ENCODE results near the gene DEPDC4. TPM values are rescaled to one million over a fixed set of nuclear protein-coding genes. Genes with fewer than 3 reads are reported as not detected.

The DEPDC4 gene
- total RNA-seq, 1 experiment from 2014 or later: 4.2 TPM

DNA sequence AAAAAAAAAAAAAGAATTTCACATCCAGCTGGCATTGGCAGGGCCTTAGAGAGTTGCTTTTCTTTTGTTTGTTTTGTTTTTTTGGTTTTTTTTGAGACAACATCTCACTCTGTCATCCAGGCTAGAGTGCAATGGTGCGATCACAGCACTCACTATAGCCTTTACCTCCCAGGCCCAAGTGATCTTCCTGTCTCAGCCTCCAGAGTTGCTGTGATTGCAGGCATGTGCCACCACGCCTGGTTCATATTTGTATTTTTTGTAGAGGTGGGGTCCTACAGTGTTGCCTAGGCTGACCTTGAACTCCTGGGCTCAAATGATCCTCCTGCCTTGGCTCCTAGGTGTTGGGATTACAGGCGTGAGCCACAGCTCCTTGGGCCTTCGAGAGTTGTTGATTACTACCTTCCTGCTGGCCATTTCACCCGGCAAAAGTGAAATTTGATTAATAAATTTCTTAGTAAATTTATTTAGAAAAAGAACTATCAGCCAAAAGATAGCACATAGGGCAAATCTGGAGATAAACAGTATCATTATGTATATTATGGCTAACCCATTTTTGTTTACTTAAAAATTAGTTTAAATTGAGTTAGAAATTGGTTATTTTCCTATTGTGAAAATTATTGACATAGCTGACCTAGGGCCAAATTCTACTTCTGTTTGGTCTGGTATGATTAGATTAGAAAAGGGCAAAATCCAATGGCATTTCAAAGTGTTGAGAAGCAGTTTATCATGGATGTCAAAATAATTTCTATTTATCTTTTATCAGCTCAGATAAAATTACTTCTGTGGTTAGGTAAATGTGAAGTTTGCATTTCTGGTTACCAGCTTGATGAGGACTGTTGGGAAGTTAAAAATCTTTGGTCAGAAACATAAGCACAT lies 53.6 kb downstream of the DEPDC4 start:
- DNase-seq: no peak
- Histone ChIP-seq H3K27ac (no peak overlapping the region), H3K36me3 (peaks cover 14% of the 10 kb centered on the region), H3K4me1 (no peaks in the 10 kb centered on the region), H3K4me3 (no peak overlapping the region), H3K9me3 (replicated peaks) (no peaks in the 10 kb centered on the region), H3K27me3 (no peaks in the 10 kb centered on the region)

DNA sequence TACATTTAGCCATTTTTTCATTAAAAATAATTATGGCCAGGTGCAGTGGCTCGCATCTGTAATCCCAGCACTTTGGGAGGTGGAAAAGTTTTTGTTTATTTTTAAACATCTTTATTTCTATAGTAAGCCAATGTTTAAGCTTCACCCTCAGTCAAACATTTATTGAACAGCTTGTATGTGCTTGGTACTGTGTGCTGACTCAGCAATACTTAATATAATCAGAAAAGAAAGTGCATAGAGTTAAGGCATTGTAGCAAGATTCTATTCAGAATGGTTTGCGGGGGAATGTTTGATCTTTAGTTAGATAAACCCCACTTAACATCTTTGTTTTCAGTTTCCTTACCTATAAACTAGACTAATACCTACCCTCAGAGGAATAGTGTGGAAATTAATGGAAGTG lies 55.2 kb downstream of the DEPDC4 start:
- Histone ChIP-seq H3K27me3 (no peaks in the 10 kb centered on the region), H3K4me3 (no peak overlapping the region), H3K9me3 (replicated peaks) (no peaks in the 10 kb centered on the region), H3K36me3 (peaks cover 16% of the 10 kb centered on the region; the same call in 1 of the 2 replicates), H3K4me1 (no peaks in the 10 kb centered on the region), H3K27ac (no peak overlapping the region)
- no peak for DNase-seq

DNA sequence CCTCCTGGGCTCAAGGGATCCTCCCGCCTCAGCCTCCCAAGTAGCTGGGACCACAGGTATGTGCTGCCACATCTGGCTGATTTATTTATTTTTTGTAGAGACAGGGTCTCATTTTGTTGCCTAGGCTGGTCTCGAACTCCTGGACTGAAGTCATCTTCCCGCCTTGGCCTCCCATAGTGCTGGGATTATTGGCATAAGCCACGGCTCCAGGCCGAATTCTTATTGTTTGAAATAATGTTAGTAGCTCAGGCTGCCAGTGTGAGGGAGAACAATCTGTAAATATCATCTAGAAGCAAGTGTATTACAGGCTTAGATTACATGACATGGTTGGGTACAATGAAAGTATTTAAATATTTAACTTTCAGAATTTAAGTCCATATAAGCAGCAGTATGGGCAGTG lies 58.0 kb downstream of the DEPDC4 start:
- no peak for DNase-seq
- Histone ChIP-seq H3K9me3 (replicated peaks) (no peaks in the 10 kb centered on the region), H3K27me3 (no peaks in the 10 kb centered on the region), H3K4me1 (no peaks in the 10 kb centered on the region), H3K36me3 (peaks cover 16% of the 10 kb centered on the region), H3K4me3 (no peak overlapping the region), H3K27ac (no peak overlapping the region)

- Histone ChIP-seq H3K9me3 (replicated peaks) (no peaks in the 10 kb centered on the region), H3K4me3 (no peak overlapping the region), H3K36me3 (peaks cover 16% of the 10 kb centered on the region), H3K27me3 (no peaks in the 10 kb centered on the region), H3K4me1 (no peaks in the 10 kb centered on the region), H3K27ac (no peak overlapping the region)
- DNase-seq: no peak
Observed at GRCh38 chr12:100207311-100207710, 59.6 kb downstream of the DEPDC4 start.

DNA sequence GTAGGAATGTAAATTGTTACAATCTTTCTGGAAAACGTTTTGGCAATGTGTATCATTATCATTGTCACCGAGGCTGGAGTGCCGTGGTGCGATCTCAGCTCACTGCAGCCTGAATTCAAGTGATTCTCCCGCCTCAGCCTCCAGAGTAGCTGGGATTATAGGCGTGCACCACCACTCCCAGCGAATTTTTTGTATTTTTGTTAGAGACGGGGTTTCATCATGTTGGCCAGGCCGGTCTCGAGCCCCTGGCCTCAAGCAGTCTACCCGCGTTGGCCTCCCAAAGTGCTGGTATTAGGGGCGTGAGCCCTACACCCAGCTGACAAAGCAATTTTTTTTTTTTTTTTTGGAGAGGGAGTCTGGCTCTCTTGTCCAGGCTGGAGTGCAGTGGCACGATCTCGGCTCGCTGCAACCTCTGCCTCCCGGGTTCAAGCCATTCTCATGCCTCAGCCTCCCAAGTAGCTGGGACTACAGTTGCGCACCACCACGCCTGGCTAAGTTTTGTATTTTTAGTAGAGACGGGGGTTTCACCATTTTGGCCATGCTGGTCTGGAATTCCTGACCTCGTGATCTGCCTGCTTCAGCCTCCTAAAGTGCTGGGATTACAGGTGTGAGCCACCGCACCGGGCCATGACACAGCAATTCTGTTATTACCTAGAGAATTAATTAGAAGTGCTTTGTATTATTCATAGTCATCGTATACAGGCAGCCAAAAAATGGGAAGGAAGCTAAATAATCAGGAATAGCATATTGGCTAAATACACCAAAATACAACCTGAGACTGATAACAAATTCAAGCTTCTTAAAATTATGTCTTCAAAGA lies 65.1 kb downstream of the DEPDC4 start:
- H3K27me3 ChIP-seq: no peaks in the 10 kb centered on the region
- no peaks in the 10 kb centered on the region; the same call in 1 of the 2 replicates for H3K36me3 ChIP-seq
- peak overlapping the region; percentile 68 for H3K4me3 ChIP-seq
- DNase-seq: no peak
- H3K9me3 ChIP-seq (replicated peaks): no peaks in the 10 kb centered on the region
- H3K4me1 ChIP-seq: no peaks in the 10 kb centered on the region
- no peak overlapping the region for H3K27ac ChIP-seq

DNA sequence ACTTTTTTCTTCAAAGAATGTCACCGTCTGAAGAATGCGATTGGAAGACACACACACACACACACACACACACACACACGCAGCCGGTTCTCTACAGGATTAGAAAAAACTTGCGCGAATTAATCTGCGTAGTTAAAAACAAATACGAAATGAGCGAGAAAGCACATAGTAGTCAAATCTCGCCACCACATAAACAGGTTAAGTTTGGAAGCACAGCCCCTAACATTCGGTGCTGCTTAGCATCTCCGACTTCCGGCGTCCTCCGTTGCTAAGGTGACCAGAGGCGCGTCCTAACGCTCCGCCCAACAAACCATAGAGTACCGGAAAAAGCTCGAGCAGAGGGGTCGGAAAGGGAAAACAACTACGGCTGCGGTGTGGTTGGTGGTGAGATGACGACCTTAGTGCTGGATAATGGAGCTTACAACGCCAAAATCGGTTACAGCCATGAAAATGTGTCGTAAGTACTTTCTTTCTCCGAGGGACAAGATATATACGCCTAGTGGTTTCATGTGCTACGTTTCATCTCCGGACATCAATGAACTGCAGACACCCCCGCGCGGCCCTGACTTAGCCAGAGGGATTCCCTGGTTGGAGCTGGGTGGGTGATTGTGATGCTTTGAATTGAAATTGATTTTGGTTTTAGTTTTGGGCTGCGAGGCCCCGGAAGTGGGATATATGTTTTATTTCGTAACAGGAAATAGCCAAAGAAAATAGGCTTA lies 66.3 kb downstream of the DEPDC4 start, which contains the start of gene ACTR6:
Gene ACTR6, plus strand, starts transcription at position 353 of the 719 bp plus-strand sequence. Its CDS starts 37 bp downstream, at position 390.
- H3K27ac ChIP-seq: peak within 1 kb of the TSS; percentile 36; the same call in 1 of the 2 replicates
- no peaks in the 10 kb centered on the region for H3K27me3 ChIP-seq
- H3K4me3 ChIP-seq: peak within 1 kb of the TSS; percentile 68
- H3K9me3 ChIP-seq (replicated peaks): no peaks in the 10 kb centered on the region
- DNase-seq: peak; percentile 92 to 95
- no peaks in the 10 kb centered on the region; the same call in 1 of the 2 replicates for H3K36me3 ChIP-seq
- no peaks in the 10 kb centered on the region for H3K4me1 ChIP-seq

GRCh38 chr12:100199347-100200149 lies 67.3 kb downstream of the DEPDC4 start:
- Histone ChIP-seq H3K4me3 (peak overlapping the region; percentile 68), H3K27me3 (no peaks in the 10 kb centered on the region), H3K36me3 (no peaks in the 10 kb centered on the region), H3K9me3 (replicated peaks) (no peaks in the 10 kb centered on the region), H3K27ac (peak overlapping the region; percentile 26; the same call in 1 of the 2 replicates), H3K4me1 (no peaks in the 10 kb centered on the region)
- DNase-seq: peak; percentile 61 to 66

GRCh38 chr12:100199023-100199346 lies 67.9 kb downstream of the DEPDC4 start:
- Histone ChIP-seq H3K9me3 (replicated peaks) (no peaks in the 10 kb centered on the region), H3K27me3 (no peaks in the 10 kb centered on the region), H3K27ac (no peak overlapping the region; the same call in 1 of the 2 replicates), H3K36me3 (no peaks in the 10 kb centered on the region), H3K4me1 (no peaks in the 10 kb centered on the region), H3K4me3 (peak overlapping the region; percentile 68)
- no peak for DNase-seq

DNA sequence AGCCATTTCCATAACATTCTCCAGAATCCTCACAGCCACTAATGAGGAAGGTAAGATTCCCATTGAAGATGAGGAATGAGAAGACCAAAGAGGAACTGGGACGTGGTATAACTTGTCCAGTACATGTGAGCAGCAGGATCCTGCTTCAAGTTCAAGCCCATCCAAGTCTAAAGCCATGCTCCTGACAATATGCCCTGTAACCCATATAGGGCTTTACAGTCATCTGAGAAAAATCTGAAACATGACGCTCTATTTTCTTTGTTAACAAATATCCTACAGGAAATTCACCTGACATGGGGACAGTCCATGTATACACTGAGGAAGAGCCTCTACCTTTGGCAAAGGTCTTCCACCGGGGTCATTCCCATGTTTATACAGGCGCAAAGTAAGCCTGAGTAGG lies 69.4 kb downstream of the DEPDC4 start:
- no peak overlapping the region for H3K4me3 ChIP-seq
- DNase-seq: no peak

GRCh38 chr12:100193085-100193484 lies 73.8 kb downstream of the DEPDC4 start:
- Histone ChIP-seq H3K36me3 (no peaks in the 10 kb centered on the region), H3K27ac (no peak overlapping the region), H3K27me3 (no peaks in the 10 kb centered on the region), H3K4me1 (no peaks in the 10 kb centered on the region), H3K9me3 (replicated peaks) (no peaks in the 10 kb centered on the region), H3K4me3 (no peak overlapping the region)
- no peak for DNase-seq

More for the DNA sequence above, 69.4 kb downstream of the DEPDC4 start:
- H3K27ac ChIP-seq: no peak overlapping the region
- no peaks in the 10 kb centered on the region for H3K4me1 ChIP-seq
- no peaks in the 10 kb centered on the region for H3K9me3 ChIP-seq (replicated peaks)
- no peaks in the 10 kb centered on the region for H3K27me3 ChIP-seq
- no peaks in the 10 kb centered on the region for H3K36me3 ChIP-seq

Other genes starting within 250 kb of the DEPDC4 start
- 27.1 and 33.6 TPM in 2 replicates for gene BLTP3B, start 124.2 kb downstream of the DEPDC4 start, total RNA-seq (2014; rRNA removed; shearing (Covaris generic))
- gene ACTR6, start 66.3 kb downstream of the DEPDC4 start, total RNA-seq (2014; rRNA removed; shearing (Covaris generic)): 25.2 TPM in 2 replicates
- gene SCYL2, start 98 bp upstream of the DEPDC4 start, total RNA-seq (2014; rRNA removed; shearing (Covaris generic)): 42.5 and 49.0 TPM in 2 replicates
- gene SLC17A8, start 90.0 kb upstream of the DEPDC4 start, total RNA-seq (2014; rRNA removed; shearing (Covaris generic)): 0.08 TPM in 1 of 2 replicates, not detected in the other
- gene NR1H4, start 206.8 kb upstream of the DEPDC4 start, total RNA-seq (2014; rRNA removed; shearing (Covaris generic)): not detected in 2 replicates